Ovary (tissue), 9 donors: ENCODE measurements around the gene GADD45G. TPM values are rescaled to one million over a fixed set of nuclear protein-coding genes. Genes with fewer than 3 reads are reported as not detected.
A peak's percentile ranks its signal among the peaks of the same experiment; 100 is the strongest.

Source experiments
- DNase-seq, 5 donors: peaks; one replicate each; pipeline ENCODE4 v3.0.0-alpha.2; 2019 to 2020
- H3K27ac ChIP-seq, 2 donors: fragments of 200-600 bp; one replicate each; pipeline versions ENCODE4 v1.5.1 to v1.8.0; 2019 to 2022
- H3K27me3 ChIP-seq: fragments of 200-600 bp; one replicate; pipeline ENCODE4 v1.8.0; 2022
- H3K36me3 ChIP-seq: fragments of 200-600 bp; sonication (generic); one replicate; pipeline ENCODE4 v1.5.1; 2019
- H3K4me1 ChIP-seq: one replicate; pipeline ENCODE4 v1.8.1; 2013; ENCODE audit warnings: mild to moderate bottlenecking, moderate library complexity; ENCODE audit not compliant: insufficient read depth
- H3K4me3 ChIP-seq: fragments of 200-600 bp; sonication (generic); one replicate; pipeline ENCODE4 v1.5.1; 2017
- H3K9me3 ChIP-seq, 2 donors: fragments of 200-600 bp in 1 of 2; sonication (generic) in 1 of 2; one replicate each; pipeline versions ENCODE4 v1.5.1 to v1.8.1; 2013 to 2019; ENCODE audit warnings: mild to moderate bottlenecking in 1 of 2, moderate library complexity in 1 of 2
- CTCF ChIP-seq, 3 donors: fragments of 450-650 bp in 2 of 3; fragments of 200-600 bp in 1 of 3; IDR thresholded peaks; one replicate each; pipeline versions ENCODE4 v1.5.1 to v1.8.0; 2016 to 2022; ENCODE audit warnings: antibody characterized with exemption in 3 of 3, mild to moderate bottlenecking in 1 of 3
- EP300 ChIP-seq: sonication (generic); formaldehyde crosslinking; IDR thresholded peaks from one replicate; pipeline ENCODE4 v1.6.1; 2017; ENCODE audit warnings: antibody characterized with exemption
- POLR2A ChIP-seq: fragments of 450-650 bp; IDR thresholded peaks from one replicate; pipeline ENCODE4 v1.6.1; 2017; ENCODE audit warnings: antibody characterized with exemption, mild to moderate bottlenecking, moderate library complexity
- WGBS, 3 donors: extraction: QIAGEN DNeasy Blood & Tissue Kit in 1 of 3; methylation state at CpG; one replicate each; pipeline versions ENCODE4 v1.1.5 to v1.1.7; 2013 to 2017; 5-methylcytosine and 5-hydroxymethylcytosine counted together
- intact Hi-C, 4 donors: fragments of 100-400 bp; cut with DNase I; formaldehyde crosslinking; loops; one replicate each; pipeline versions ENCODE4 v1.11.0 to v1.15.1; 2022 to 2023
- polyA plus RNA-seq, 2 donors: library from polyadenylated mRNA; stranded (reverse); fragments of 200-250 nt in 1 of 2; fragments of 350-450 nt in 1 of 2; fragmentation: Illumina TruSeq in 1 of 2; extraction: RNeasy Lipid Tissue Mini Kit (QIAGEN cat#74804) in 1 of 2; gene quantifications; one replicate each; pipeline ENCODE4 v1.2.3, GENCODE V29; 2013 to 2014
- total RNA-seq, 7 donors: library from RNA; depleted of rRNA in 2 of 7; stranded (reverse); fragments of >200 nt in 2 of 7; fragmentation: NEBNext Ultra II Directional in 3 of 7; extraction: Animal tissue kit (Norgen Biotek cat#: 25700) in 3 of 7; gene quantifications; one replicate each; pipeline versions ENCODE4 v1.1.0 to v1.2.4, GENCODE V29; 2016 to 2023
- donor health status: DM: no; HTN: no; CAD: no; lungs with moderate emphysema.
- donor health status: DM: no; HTN: no; CAD: no.
- donor health status: Bipolar disorder and iron deficiency.
- donor health status: DM: yes; HTN: yes; CAD: no.
- donor health status: DM: no; HTN: no; CAD: no.
- donor health status: DM: yes; HTN: yes; CAD: no.

The GADD45G gene
- total and polyA plus RNA-seq, 9 donors: 0.60 to 126 (median 23.2) TPM

GRCh38 chr9:89639961-89640360 lies 35.1 kb downstream of the GADD45G start:
- peaks cover 24% of the 10 kb centered on the region for H3K4me1 ChIP-seq
- no peaks in the 10 kb centered on the region for H3K36me3 ChIP-seq
- H3K27ac ChIP-seq: peak overlapping the region; percentile 23 to 47
- intact Hi-C loops: no loop called here
- H3K27me3 ChIP-seq: no peaks in the 10 kb centered on the region
- DNase-seq: peak in 1 of 5 donors; percentile 38
- WGBS, 3 donors: 74 to 80% (median 76%) methylated on average over 5 of the region's 5 CpGs
- no peaks in the 10 kb centered on the region for H3K9me3 ChIP-seq
- no peak for TF ChIP-seq POLR2A
- TF ChIP-seq EP300: no peak
- no peak for TF ChIP-seq CTCF (IDR thresholded peaks at IDR 0.05)
- H3K4me3 ChIP-seq: peak overlapping the region; percentile 11

- Histone ChIP-seq H3K9me3 (no peaks in the 10 kb centered on the region), H3K4me1 (peaks cover 22% of the 10 kb centered on the region), H3K27me3 (no peaks in the 10 kb centered on the region), H3K36me3 (no peaks in the 10 kb centered on the region), H3K27ac (peak overlapping the region in 1 of 2 donors; percentile 47), H3K4me3 (no peak overlapping the region)
- DNase-seq: peak in 1 of 5 donors; percentile 32
- 83 to 94% (median 89%) methylated on average over 11 of the region's 11 CpGs for WGBS, 3 donors
- intact Hi-C loops: no loop called here
- TF ChIP-seq POLR2A (no peak), EP300 (no peak), CTCF (IDR thresholded peaks at IDR 0.05) (no peak)
These were observed 35.5 kb downstream of the GADD45G start for GRCh38 chr9:89640361-89640760.

- H3K4me1 ChIP-seq: peaks cover 18% of the 10 kb centered on the region
- intact Hi-C loops: no loop called here
- DNase-seq: peak in 1 of 5 donors; percentile 23
- 91 to 96% (median 94%) methylated on average over 8 of the region's 8 CpGs for WGBS, 3 donors
- no peak overlapping the region for H3K27ac ChIP-seq
- no peaks in the 10 kb centered on the region for H3K36me3 ChIP-seq
- H3K4me3 ChIP-seq: no peak overlapping the region
- no peaks in the 10 kb centered on the region for H3K27me3 ChIP-seq
- no peak for TF ChIP-seq POLR2A
- TF ChIP-seq EP300: no peak
- TF ChIP-seq CTCF (IDR thresholded peaks at IDR 0.05): no peak
- H3K9me3 ChIP-seq: no peaks in the 10 kb centered on the region
These were observed 36.0 kb downstream of the GADD45G start for GRCh38 chr9:89640801-89641200.

GRCh38 chr9:89641980-89642379 lies 37.2 kb downstream of the GADD45G start:
- Histone ChIP-seq H3K27ac (no peak overlapping the region), H3K9me3 (no peaks in the 10 kb centered on the region), H3K36me3 (no peaks in the 10 kb centered on the region), H3K4me1 (peaks cover 17% of the 10 kb centered on the region), H3K4me3 (no peak overlapping the region), H3K27me3 (no peaks in the 10 kb centered on the region)
- intact Hi-C loops: no loop called here
- 93 to 96% (median 95%) methylated on average over 4 of the region's 4 CpGs for WGBS, 3 donors
- TF ChIP-seq EP300: no peak
- no peak for TF ChIP-seq CTCF (IDR thresholded peaks at IDR 0.05)
- no peak for TF ChIP-seq POLR2A
- no peak for DNase-seq
